Activated naive CD4-positive, alpha-beta T cell treated with Interleukin-2 at 50 U/mL for 16 hours (primary cell): ENCODE results near the gene KIF1C.
"Not testable (repeated sequence)": the region's sequence is repeated elsewhere in the genome, so short reads cannot be mapped to it uniquely, and the experiment has no call there.

Experiments
- DNase-seq: peaks from one replicate; pipeline ENCODE4 v3.0.0-alpha.2; 2020

Gene KIF1C

GRCh38 chr17:5002121-5002788, 4.5 kb downstream of the KIF1C start:
- DNase-seq, result no peak

DNA sequence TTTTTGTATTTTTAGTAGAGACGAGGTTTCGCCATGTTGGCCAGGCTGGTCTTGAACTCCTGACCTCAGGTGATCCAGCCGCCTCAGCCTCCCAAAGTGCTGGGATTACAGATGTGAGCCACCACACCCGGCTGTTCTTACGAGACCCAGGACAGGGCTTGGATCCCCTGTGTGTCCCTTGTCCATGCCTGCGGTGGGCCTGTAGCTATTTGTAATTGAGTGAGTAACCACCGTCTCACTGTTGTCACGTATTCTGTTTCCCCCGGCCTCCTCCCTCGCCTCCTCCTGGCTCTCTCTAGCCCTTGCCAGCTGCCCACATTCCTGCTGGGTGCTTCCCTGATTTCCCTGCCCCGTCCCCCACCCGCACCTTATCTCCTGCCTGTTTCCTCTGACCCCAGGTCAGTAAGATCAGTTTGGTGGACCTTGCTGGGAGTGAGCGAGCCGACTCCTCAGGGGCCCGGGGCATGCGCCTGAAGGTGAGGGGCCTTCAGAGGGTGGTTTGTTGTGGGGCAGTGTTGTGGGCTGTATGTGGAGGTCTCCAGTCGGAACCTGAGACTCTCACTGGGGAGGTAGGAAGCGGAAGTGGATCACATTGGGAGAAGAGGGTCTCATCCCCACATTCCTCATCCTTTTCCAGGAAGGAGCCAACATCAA, 5.6 kb downstream of the KIF1C start:
- DNase-seq, result no peak

DNA sequence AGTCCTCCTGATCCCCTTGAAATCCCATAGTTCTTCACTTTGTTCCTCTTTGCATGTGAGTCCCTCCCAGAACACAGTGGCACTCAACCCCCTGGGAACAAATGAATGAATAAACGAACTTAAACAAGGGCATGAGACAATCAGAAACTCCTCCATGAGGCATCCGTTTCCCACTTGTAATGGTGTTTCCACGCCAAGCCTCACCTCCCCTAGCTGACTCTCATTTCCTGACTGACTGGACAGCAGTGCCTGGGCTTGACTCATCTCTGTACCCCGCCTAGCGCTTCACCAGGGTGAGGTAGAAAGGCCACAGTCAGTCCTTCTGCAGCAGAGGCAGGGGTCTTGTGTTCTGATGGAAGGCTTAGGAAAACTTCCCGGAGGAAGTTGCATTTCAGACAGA, 14.2 kb downstream of the KIF1C start:
- no peak for DNase-seq

DNA sequence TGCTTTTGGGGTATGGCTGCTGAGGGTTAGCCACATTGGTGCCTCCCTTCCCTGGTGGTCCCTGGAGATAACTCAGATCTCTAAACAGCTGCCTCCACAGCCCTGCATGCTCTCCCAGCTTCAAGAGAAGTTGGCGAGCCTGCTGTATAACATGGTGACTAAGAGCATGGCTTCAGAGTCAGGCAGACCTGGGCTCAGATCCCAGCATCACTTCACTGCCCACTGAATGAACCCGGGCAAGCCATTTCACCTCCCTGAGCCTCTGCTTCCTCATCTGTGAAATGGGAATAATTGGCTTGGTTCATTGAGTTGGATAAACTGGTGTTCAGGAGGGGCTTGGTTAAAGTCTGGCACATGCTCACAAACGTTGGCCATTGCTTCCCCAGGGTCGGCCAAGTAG, 16.6 kb downstream of the KIF1C start:
- DNase-seq, result no peak

DNA sequence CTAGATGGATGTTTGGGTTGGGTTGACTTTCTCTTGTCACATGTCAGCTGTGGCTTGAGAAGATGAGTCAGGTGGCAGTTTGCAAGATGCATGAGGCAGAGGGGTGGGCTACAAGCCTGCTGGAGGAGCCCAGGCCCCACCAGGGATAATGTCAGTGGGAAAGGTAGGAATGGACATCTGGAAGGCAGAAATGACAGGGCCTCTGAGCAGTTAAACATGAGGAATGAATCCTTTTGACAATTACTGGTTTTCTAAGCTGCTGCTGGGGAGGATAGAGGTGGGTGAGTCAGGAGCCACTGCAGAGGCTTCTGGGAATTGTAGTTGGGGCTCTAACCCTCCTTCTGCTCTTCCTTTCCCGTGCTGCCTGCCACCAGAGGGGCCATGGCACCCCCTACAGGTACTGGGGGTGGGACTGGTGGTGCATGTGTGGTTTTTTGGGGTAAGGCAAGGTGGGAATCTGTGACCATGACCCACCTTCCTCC, 21.8 kb downstream of the KIF1C start:
- peak; percentile 25 for DNase-seq

- DNase-seq, result no peak
These were observed 22.8 kb downstream of the KIF1C start for GRCh38 chr17:5020502-5021023.

- DNase-seq, result no peak
These were observed 24.5 kb downstream of the KIF1C start for GRCh38 chr17:5022171-5022711.

GRCh38 chr17:5023588-5024147, 25.9 kb downstream of the KIF1C start:
- DNase-seq, result no peak

DNA sequence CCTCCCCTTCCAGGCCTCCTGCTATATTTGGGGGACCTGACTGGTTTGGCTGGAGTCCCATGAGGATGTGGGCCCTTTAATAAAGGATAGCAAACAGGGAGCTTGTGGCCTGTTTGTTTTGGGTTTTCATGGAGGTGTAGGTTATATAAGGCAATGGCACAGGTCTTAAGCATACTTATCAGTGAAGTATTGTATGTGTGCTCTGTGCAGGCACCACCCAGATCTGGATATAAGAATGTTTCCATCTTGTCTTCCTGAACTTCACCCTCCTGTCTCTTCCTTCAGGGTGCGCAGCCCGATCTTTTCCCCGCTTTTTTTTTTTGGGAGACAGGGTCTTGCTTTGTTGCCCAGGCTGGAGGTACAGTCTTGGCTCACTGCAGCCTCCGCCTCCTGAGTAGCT, 26.9 kb downstream of the KIF1C start:
- no peak for DNase-seq

DNA sequence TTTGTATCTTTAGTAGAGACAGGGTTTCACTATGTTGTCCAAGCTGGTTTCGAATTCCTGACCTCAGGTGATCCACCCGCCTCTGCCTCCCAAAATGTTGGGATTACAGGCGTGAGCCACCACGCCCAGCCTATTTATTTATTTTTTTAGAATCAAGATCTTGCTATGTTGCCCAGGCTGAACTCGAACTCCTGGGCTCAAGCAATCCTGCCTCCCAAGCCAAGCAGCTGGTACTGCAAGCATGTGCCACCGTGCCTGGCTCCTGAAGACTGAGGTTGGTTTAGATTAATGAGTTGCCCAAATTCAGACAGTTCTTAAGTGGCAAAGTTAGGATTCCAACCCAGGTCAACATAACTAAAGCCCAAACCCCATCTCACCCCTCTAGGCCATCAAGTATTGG, 29.5 kb downstream of the KIF1C start:
- no peak for DNase-seq

DNA sequence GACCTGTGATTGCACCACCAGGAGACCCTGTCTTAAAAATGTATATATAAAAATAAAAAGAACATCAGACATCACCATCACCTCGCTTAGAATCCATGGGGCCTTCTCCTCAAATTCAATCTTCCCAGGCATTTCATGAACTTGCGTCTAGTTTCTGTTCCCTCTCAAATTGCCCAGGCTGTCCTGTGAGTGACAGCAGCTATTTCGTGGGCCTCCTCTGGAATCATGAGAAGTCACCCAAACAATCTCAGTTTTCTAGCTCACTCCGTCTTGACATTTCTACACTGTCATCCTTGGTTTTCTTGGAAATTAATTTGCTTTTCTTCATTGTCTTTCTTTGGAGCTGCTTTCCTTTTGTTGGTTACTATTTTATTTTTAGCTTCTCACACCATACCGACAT, 30.2 kb downstream of the KIF1C start:
- DNase-seq, result no peak

- not testable (repeated sequence) for DNase-seq
These were observed 32.4 kb downstream of the KIF1C start for GRCh38 chr17:5030168-5030567.

DNA sequence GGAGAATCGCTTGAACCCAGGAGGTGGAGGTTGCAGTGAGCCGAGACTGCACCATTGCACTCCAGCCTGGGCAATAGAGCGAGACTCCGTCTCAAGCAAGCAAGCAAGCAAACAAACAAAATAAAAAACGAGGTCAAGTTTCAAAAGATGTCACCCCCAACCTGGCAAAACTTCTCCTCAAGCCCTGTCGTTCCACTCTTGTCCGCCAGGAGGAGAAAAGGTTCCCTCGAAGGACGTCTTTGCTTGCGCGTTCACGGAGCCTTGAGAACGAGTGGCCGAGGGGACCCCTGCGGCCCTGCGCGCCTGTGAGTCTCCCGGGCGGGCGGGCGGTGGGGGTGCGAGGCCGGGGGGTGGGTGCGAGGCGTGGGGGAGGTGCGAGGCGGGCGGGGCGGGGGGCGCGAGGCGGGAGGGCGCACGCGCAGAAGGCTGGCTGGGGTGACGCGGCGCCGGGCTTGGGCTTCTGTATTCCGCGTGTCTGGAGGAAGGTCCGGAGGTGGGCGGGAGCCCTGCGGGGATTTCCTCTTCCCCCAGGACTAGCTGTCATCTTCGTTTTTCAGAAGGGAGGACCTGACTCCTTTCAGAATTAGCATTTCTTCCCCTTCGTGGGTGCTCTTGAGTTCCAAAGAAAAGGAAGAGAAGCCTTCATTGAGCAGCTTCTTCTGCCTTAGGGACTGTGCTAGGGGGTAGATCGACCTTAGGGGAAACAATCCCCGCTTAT, 33.8 kb downstream of the KIF1C start:
- peak; percentile 86 for DNase-seq

- DNase-seq, result no peak
These were observed 35.1 kb downstream of the KIF1C start for GRCh38 chr17:5032865-5033264.

DNA sequence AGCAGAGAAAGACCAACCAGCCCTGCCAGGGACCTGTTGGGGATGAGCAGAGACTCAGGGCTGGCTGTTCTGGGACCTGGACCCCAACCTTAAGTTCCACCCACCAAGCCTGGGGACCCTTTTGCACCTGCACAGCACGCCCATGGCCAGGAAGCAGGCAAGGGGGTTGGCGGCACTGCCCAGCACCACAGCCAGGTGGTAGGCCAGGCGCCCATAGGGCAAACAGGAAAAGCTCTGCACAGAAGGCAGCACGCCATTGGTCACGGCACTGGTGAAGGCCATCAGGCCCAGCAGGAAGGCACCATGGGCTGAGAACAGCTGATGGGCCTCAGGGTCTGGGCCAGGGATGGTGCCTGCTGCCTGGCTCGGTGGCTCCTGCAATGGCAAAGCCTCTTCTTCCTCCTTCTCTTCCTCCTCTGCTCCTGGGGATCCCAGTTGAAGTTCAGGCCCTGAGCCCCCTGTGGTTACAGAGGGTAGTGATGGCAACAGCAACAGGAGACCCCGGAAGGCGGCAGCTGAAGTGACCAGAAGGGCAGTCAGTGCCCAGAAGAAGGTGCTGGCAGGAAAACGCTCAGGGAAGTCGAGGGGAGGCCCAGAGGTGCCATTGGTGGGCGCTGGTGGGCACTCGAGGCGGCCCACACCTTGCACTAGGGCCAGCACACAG, 35.7 kb downstream of the KIF1C start:
- DNase-seq, result no peak

DNA sequence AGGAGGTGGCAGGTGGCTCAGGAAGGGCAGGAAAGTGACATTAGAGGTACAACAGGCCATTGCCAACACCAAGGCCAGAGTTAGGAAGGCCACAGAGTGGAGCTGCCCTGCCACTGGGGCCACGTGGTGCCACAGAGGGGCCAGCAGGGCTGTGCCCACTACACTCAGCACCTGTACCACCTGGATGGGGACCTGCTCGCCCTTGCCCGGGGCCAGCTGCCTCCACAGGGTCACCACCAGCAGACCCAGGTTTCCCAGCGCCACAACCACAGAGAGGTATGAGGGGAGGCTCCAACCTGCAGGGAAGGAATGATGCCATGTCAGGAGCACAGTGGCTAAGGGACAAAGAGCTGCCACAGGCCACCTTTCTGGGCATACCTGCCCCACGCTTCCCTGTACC, 36.3 kb downstream of the KIF1C start:
- DNase-seq, result no peak

DNA sequence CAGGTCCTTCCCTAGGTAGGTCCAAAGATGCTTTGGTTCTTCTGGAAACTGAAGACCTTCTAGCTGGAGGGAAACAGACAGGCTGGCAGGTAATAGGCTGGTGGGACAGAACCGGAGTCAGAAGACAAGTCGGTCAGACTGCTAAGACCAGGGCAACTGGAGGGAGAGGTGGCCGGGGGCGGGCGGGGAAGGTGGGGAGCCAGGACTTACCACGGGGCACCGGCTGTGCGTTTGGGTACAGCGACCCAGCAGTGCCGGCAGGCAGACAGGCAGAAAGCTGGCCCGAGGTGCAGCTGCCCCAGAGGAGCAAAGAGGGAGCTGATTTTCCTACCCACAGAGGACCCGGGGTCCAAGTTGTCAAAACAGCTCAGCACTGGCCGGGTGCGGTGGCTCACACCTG, 36.9 kb downstream of the KIF1C start:
- no peak for DNase-seq

GRCh38 chr17:5035315-5035714, 37.6 kb downstream of the KIF1C start, which contains the start of gene SLC52A1:
Gene SLC52A1 (minus strand): TSS chr17:5035426. CDS start chr17:5034606, 820 bp downstream.
- DNase-seq, result no peak

DNA sequence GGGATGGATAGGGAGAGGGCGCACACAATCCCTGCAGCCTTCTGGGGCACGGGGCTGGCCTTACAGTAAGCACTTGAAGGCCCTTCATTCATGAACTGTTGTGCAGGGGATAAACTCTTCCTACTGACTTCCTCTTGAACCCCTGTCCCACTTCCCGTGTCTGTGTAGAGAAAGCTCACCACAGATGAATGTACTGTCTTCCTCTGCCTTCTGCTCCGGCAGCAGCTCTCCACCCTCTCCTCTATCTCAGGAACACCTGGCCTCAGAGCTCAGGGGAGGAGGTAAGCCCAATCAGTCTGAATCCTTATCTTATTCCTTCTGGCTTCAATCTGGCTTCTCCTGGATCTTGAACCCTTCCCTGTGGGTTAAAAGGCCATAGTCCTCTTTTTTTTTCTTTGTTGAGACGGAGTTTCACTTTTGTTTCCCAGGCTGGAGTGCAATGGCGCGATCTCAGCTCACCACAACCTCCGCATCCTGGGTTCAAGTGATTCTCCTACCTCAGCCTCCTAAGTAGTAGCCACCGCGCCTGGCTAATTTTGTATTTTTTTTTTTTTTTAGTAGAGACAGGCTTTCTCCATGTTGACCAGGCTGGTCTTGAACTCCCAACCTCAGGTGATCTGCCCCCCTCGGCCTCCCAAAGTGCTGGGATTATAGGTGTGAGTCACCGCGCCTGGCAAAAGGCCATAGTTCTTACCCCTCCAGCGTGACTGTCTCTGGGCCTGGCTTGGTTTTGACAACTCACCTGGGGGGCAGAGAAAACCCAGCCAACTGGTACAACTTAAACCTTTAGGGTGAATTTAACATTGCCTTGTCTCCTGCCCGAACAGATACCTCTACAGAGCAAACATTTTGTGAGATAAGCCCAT, 44.6 kb downstream of the KIF1C start:
- peak; percentile 38 for DNase-seq

DNA sequence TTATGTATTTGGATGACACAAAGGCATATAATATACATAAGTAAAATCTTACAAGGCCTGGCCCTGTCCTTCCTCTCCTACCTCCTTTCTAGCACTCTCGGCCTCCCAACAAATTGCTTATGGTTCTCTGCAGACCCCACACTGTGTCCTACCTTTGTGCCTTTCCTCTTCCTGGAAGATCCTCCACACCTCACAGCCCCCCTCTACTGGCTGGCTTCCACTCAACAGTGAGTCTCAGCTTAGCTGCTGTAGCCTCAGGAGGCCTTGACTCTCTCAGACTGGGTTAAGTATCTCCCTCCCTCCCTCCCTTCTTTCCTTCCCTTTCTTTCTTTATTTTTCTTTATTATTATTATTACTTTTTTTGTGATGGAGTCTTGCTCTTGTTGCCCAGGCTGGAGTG, 45.8 kb downstream of the KIF1C start:
- no peak for DNase-seq

DNA sequence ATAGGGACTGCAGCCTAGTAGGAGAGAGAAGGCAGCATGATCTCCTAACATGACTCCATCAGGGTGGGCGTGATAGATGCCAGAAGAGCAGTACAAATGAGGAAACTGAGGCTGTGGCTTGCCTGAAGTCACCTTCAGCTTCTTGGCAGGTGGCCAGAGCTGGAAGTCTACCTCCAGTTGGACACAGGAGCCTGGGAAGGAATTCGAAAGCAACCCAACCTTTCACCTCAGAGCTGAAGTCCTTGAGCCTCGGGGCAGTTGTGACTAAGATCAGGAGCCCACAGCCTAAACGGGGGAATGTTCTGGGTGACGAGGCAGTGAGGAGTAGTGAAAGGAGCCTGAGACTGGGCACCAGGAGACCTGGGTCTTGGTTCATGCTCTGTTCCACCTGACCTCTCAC, 46.9 kb downstream of the KIF1C start:
- no peak for DNase-seq

- no peak for DNase-seq
These were observed 47.7 kb downstream of the KIF1C start for GRCh38 chr17:5045496-5045895.
